ENCODE results near the gene USH1G.

Gene USH1G

GRCh38 chr17:74881073-74881472 lies 42.0 kb downstream of the USH1G start:
- in situ Hi-C loops (cut with MboI; ENCODE audit: low pct_unique_long_range_greater_than_20kb, low sequenced_read_pairs, unreplicated experiment): no loop called here
- no peak for TF ChIP-seq CTCF (IDR thresholded peaks at IDR 0.05; ENCODE audit: extremely low read depth, insufficient read depth, missing control alignments)
- DNase-seq (ENCODE audit: low spot score): no peak

GRCh38 chr17:74879308-74879707 lies 43.7 kb downstream of the USH1G start:
- no peak for TF ChIP-seq CTCF (IDR thresholded peaks at IDR 0.05; ENCODE audit: extremely low read depth, insufficient read depth, missing control alignments)
- in situ Hi-C loops (cut with MboI; ENCODE audit: low pct_unique_long_range_greater_than_20kb, low sequenced_read_pairs, unreplicated experiment): no loop called here
- no peak for DNase-seq (ENCODE audit: low spot score)

GRCh38 chr17:74878658-74879057 lies 44.4 kb downstream of the USH1G start:
- in situ Hi-C loops (cut with MboI; ENCODE audit: low pct_unique_long_range_greater_than_20kb, low sequenced_read_pairs, unreplicated experiment): no loop called here
- TF ChIP-seq CTCF (IDR thresholded peaks at IDR 0.05; ENCODE audit: extremely low read depth, insufficient read depth, missing control alignments): no peak
- no peak for DNase-seq (ENCODE audit: low spot score)

- in situ Hi-C loops (cut with MboI; ENCODE audit: low pct_unique_long_range_greater_than_20kb, low sequenced_read_pairs, unreplicated experiment): no loop called here
Observed at GRCh38 chr17:74877592-74878548, 45.2 kb downstream of the USH1G start.

GRCh38 chr17:74875977-74876593 lies 47.0 kb downstream of the USH1G start:
- in situ Hi-C loops (cut with MboI; ENCODE audit: low pct_unique_long_range_greater_than_20kb, low sequenced_read_pairs, unreplicated experiment): no loop called here
- no peak for TF ChIP-seq CTCF (IDR thresholded peaks at IDR 0.05; ENCODE audit: extremely low read depth, insufficient read depth, missing control alignments)
- no peak for DNase-seq (ENCODE audit: low spot score)

More at GRCh38 chr17:74877592-74878548, 45.2 kb downstream of the USH1G start:
- TF ChIP-seq CTCF (IDR thresholded peaks at IDR 0.05; ENCODE audit: extremely low read depth, insufficient read depth, missing control alignments): no peak
- no peak for DNase-seq (ENCODE audit: low spot score)

- no peak for TF ChIP-seq CTCF (IDR thresholded peaks at IDR 0.05; ENCODE audit: extremely low read depth, insufficient read depth, missing control alignments)
- no peak for DNase-seq (ENCODE audit: low spot score)
- in situ Hi-C loops (cut with MboI; ENCODE audit: low pct_unique_long_range_greater_than_20kb, low sequenced_read_pairs, unreplicated experiment): no loop called here
Observed at GRCh38 chr17:74875155-74875976, 47.7 kb downstream of the USH1G start.

All from GM13977 (cell line).